Endothelial cell of umbilical vein (primary cell): ENCODE data around the gene EIF3D.

ENCODE experiments used
- CTCF ChIP-seq, 2 donors: IDR thresholded peaks; 1 replicate in 1 of 2; 2 replicates in 1 of 2; pipeline ENCODE4 v1.5.1; 2011; ENCODE audit warnings: low read length in 2 of 2, mild to moderate bottlenecking in 2 of 2, moderate library complexity in 2 of 2, control low read depth in 1 of 2, inconsistent platforms in 1 of 2, low read depth in 1 of 2; ENCODE audit not compliant: insufficient read depth in 1 of 2; ENCODE audit errors: extremely low read depth in 1 of 2
- EZH2 ChIP-seq: IDR thresholded peaks from 2 replicates; pipeline ENCODE4 v1.6.1; 2012; ENCODE audit warnings: borderline replicate concordance, low read depth, mild to moderate bottlenecking, moderate library complexity, low read length, inconsistent platforms; ENCODE audit not compliant: severe bottlenecking
- MYC ChIP-seq: IDR thresholded peaks from one replicate; pipeline ENCODE4 v1.6.1; 2011; ENCODE audit warnings: mild to moderate bottlenecking, low read depth, low read length
- POLR2A ChIP-seq: IDR thresholded peaks from 2 replicates; pipeline ENCODE4 v1.6.1; 2012; ENCODE audit warnings: low read depth, mild to moderate bottlenecking, control low read depth, low read length

- no peak for TF ChIP-seq CTCF (IDR thresholded peaks at IDR 0.05; ENCODE audit: extremely low read depth in 1 of 2, insufficient read depth in 1 of 2, low read depth in 1 of 2, low read length in 2 of 2)
- no peak for TF ChIP-seq POLR2A
- no peak for TF ChIP-seq EZH2
- no peak for TF ChIP-seq MYC
These were observed 57.6 kb downstream of the EIF3D start for GRCh38 chr22:36471341-36471821.
